Psoas muscle (tissue), 8 donors: ENCODE results near the gene CSF2RB. TPM values are rescaled to one million over a fixed set of nuclear protein-coding genes. Genes with fewer than 3 reads are reported as not detected.

Experiments
- ATAC-seq, 4 donors: fragments of 200-7000 bp; cut with Tn5 transposase; one replicate each; pipeline ENCODE4 v1.9.1; 2020; ENCODE audit warnings: moderate library complexity in 3 of 4, mild to moderate bottlenecking in 2 of 4
- DNase-seq, 2 donors: peaks; one replicate each; pipeline ENCODE4 v3.0.0-alpha.2; 2020
- H3K27ac ChIP-seq: fragments of 200-600 bp; one replicate; pipeline ENCODE4 v1.8.0; 2022
- H3K27me3 ChIP-seq, 3 donors: fragments of 200-600 bp in 1 of 3; one replicate each; pipeline versions ENCODE4 v1.6.1 to v1.8.0; 2013 to 2022; ENCODE audit warnings: low read length in 2 of 3, mild to moderate bottlenecking in 2 of 3, moderate library complexity in 1 of 3; ENCODE audit not compliant: insufficient read depth in 3 of 3
- H3K36me3 ChIP-seq, 2 donors: fragments of 200-600 bp in 1 of 2; one replicate each; pipeline versions ENCODE4 v1.6.1 to v1.8.0; 2013 to 2022; ENCODE audit warnings: low read depth in 1 of 2, mild to moderate bottlenecking in 1 of 2, moderate library complexity in 1 of 2; ENCODE audit not compliant: insufficient read depth in 1 of 2
- H3K4me1 ChIP-seq: fragments of 200-600 bp; one replicate; pipeline ENCODE4 v1.8.0; 2022
- H3K4me3 ChIP-seq: fragments of 200-600 bp; one replicate; pipeline ENCODE4 v1.8.0; 2022; ENCODE audit warnings: mild to moderate bottlenecking
- H3K9me3 ChIP-seq: fragments of 200-600 bp; one replicate; pipeline ENCODE4 v1.8.0; 2022
- CTCF ChIP-seq: fragments of 200-600 bp; IDR thresholded peaks from one replicate; pipeline ENCODE4 v1.8.0; 2022; ENCODE audit warnings: antibody characterized with exemption
- WGBS, 3 donors: extraction: QIAGEN DNeasy Blood & Tissue Kit; methylation state at CpG; one replicate each; pipeline versions ENCODE4 v1.1.6 to v1.1.7; 2013; 5-methylcytosine and 5-hydroxymethylcytosine counted together
- intact Hi-C, 2 donors: fragments of 100-400 bp; cut with DNase I; formaldehyde crosslinking; loops; one replicate each; pipeline versions ENCODE4 v1.11.0 to v1.14.2; 2022
- polyA plus RNA-seq, 3 donors: library from polyadenylated mRNA; stranded (reverse); fragments of 200-250 nt; gene quantifications; one replicate each; pipeline ENCODE4 v1.2.3, GENCODE V29; 2013
- total RNA-seq, 4 donors: library from RNA; stranded (reverse); fragmentation: NEBNext Ultra II Directional in 2 of 4; extraction: Animal tissue kit (Norgen Biotek cat#: 25700) in 2 of 4; gene quantifications; one replicate each; pipeline versions ENCODE4 v1.2.1 to v1.2.4, GENCODE V29; 2021 to 2023
- donor health status: healthy with polysubstance abuse.
- donor health status: DM: no; HTN: no; CAD: no; lungs with moderate emphysema.
- donor health status: Bipolar disorder and iron deficiency.
- donor health status: healthy.
- donor health status: DM: yes; HTN: yes; CAD: no.
- donor health status: DM: no; HTN: no; CAD: no.
- donor health status: DM: no; HTN: no; CAD: no.
- donor health status: DM: yes; HTN: yes; CAD: no.

CSF2RB gene
- total and polyA plus RNA-seq, 7 donors = 0.25 to 1.7 (median 1.0) TPM

DNA sequence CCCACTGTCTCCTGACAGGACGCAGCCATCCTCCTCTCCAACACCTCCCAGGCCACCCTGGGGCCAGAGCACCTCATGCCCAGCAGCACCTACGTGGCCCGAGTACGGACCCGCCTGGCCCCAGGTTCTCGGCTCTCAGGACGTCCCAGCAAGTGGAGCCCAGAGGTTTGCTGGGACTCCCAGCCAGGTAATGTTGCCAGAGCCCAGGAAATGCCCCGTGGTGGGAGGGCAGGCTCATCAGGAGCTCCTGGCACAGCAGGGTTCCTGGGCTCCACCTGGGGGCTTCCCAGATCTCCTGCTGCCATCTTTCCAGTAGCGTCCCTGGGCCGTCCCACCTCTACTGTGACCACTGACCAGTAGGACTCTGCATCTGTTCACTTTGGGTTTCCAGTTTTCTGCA lies 16.2 kb downstream of the CSF2RB start:
- intact Hi-C loops = no loop called here
- Histone ChIP-seq H3K4me1 (no peaks in the 10 kb centered on the region), H3K4me3 (no peak overlapping the region), H3K9me3 (no peaks in the 10 kb centered on the region), H3K27me3 (peaks cover 0 to 69% (median 5%) of the 10 kb centered on the region in 3 donors), H3K36me3 (no peaks in the 10 kb centered on the region), H3K27ac (no peak overlapping the region)
- ATAC-seq (no peak), DNase-seq (no peak)
- TF ChIP-seq CTCF = no peak
- 84 to 85% (median 85%) methylated on average over 10 of the region's 10 CpGs for WGBS, 3 donors

GRCh38 chr22:36930041-36930935 lies 16.9 kb downstream of the CSF2RB start:
- WGBS, 3 donors = 32 to 48% (median 41%) methylated on average over 19 to 20 of the region's 20 CpGs
- no peak for TF ChIP-seq CTCF
- intact Hi-C loops = no loop called here
- no peak overlapping the region for H3K4me3 ChIP-seq
- DNase-seq = no peak
- no peak for ATAC-seq
- H3K9me3 ChIP-seq = no peaks in the 10 kb centered on the region
- H3K36me3 ChIP-seq = no peaks in the 10 kb centered on the region
- H3K27me3 ChIP-seq = peaks cover 0 to 66% (median 6%) of the 10 kb centered on the region in 3 donors
- no peak overlapping the region for H3K27ac ChIP-seq
- H3K4me1 ChIP-seq = no peaks in the 10 kb centered on the region

DNA sequence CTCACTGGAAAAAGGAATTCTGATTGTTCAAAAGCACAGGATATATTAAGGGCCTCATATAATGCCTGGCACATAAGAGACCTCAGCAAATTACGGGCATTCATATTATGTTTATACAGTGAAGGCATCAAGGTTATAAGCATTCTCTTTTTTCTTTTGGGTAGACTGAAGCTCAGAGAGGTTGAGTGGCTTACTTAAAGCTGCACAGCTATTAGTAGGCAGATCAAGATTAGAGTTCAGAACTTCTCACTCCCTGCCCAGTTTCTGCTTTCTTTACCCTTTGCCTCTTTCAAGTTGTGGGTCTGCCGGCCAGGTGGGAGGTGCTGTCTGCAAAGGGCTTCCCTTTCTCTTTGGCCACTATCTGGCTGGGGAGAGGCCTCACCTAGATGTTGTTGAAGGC lies 18.0 kb downstream of the CSF2RB start:
- Histone ChIP-seq H3K27ac (no peak overlapping the region), H3K27me3 (peaks cover 0 to 60% (median 6%) of the 10 kb centered on the region in 3 donors), H3K4me1 (no peaks in the 10 kb centered on the region), H3K36me3 (no peaks in the 10 kb centered on the region), H3K4me3 (no peak overlapping the region), H3K9me3 (no peaks in the 10 kb centered on the region)
- 75 to 78% (median 77%) methylated on average over 2 of the region's 2 CpGs for WGBS, 3 donors
- no peak for DNase-seq
- intact Hi-C loops = no loop called here
- TF ChIP-seq CTCF = no peak
- ATAC-seq = no peak

GRCh38 chr22:36933629-36934417 lies 20.4 kb downstream of the CSF2RB start:
- peaks cover 0 to 38% (median 6%) of the 10 kb centered on the region in 3 donors for H3K27me3 ChIP-seq
- TF ChIP-seq CTCF = no peak
- 57 to 65% (median 63%) methylated on average over 25 of the region's 25 CpGs for WGBS, 3 donors
- H3K27ac ChIP-seq = no peak overlapping the region
- H3K4me1 ChIP-seq = no peaks in the 10 kb centered on the region
- H3K36me3 ChIP-seq = no peaks in the 10 kb centered on the region
- no peak for DNase-seq
- intact Hi-C loops = no loop called here
- H3K9me3 ChIP-seq = no peaks in the 10 kb centered on the region
- no peak for ATAC-seq
- H3K4me3 ChIP-seq = no peak overlapping the region
